ENCODE data around the gene C1orf94.

C1orf94 gene, protein sequence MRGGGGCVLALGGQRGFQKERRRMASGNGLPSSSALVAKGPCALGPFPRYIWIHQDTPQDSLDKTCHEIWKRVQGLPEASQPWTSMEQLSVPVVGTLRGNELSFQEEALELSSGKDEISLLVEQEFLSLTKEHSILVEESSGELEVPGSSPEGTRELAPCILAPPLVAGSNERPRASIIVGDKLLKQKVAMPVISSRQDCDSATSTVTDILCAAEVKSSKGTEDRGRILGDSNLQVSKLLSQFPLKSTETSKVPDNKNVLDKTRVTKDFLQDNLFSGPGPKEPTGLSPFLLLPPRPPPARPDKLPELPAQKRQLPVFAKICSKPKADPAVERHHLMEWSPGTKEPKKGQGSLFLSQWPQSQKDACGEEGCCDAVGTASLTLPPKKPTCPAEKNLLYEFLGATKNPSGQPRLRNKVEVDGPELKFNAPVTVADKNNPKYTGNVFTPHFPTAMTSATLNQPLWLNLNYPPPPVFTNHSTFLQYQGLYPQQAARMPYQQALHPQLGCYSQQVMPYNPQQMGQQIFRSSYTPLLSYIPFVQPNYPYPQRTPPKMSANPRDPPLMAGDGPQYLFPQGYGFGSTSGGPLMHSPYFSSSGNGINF

GRCh38 chr1:34176830-34177603 lies at the start of gene C1orf94:
C1orf94 (plus strand) TSS chr1:34176907; CDS start chr1:34177790, 883 bp downstream.
- DNase-seq, result no peak

DNA sequence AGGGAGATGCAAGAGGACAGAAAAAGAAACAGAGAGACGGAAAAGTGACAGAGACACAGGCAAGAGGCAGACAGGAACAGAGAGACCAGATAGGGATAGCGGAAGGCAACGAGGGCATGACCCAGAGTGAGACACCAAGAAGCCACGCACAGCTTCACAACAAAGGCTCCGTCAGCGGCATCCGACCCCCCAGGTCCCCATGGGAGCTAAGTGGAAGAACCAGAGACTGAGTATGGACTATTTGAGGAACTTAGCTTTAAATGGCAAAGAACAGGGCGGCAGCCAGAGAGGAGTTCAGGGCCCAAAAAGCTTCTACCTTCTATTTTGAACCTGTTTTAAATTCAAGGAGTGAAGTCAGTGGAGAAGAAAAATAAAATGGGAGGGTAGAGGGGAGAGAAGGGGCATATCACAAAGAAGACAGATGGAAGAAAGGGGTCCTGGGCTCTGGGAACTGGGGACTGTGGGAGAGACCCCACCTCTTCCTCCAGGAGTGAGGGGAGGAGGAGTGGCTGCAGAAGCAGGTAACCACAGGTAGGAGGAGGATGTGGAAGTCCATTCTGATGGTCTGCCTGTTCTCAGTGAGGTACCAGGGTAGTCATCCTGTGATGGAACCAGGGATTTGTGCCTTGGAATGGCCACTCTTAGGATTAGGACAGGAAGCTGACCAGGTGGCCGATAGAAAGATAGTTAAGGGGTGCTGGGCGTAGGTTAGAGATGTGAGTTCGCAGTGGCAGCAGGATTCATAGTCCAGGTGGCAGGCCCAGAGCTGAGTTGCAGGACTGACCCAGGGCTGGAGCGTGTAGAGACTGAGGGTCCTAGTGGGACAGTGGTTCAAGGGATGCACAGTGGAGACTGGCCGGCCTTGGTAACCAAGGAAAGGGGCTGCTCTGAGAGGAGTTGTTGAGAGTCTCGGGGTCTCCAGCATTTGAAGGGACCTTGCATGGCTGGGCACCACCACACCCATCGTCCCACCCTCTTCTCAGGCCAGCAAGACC lies 49.4 kb upstream of the C1orf94 start:
- DNase-seq, result no peak

DNA sequence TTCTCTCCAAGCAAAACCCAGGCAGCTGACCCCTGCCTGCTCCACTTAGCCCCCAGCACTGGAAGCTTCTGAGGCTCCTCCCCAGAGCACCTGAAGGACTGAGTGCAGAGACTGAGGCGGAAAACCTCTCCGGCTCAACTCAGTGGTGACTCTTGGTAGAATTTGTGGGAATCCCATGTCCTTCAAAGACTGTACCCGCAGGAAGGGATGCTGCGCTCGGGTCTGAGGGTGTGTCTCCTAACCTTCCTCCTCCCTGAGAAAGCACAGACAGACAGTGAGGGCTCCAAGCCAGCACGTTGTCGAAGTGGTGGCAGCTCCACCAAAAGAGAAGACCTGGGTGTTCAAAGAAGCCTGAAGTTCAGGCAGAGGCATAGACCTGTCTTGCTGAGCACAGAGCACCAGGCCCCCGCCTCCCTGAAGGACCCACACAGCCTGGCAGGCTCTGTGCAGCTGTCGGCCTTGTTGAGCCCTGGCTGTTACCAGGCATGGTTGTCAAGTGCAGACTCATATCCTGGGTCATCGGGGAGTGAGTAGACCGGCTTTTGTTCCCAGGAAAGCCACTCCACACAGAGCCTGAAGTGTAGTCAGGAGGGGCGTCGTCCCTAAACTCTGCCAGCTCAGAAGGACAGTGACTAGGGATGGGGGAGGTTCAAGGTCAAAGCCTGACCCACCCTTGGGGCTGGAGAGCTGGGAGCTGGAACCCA lies 48.4 kb upstream of the C1orf94 start:
- DNase-seq, result no peak

- no peak for DNase-seq
Measured at GRCh38 chr1:34129630-34130029, 47.1 kb upstream of the C1orf94 start.

- no peak for DNase-seq
Measured at GRCh38 chr1:34130306-34130705, 46.4 kb upstream of the C1orf94 start.

- no peak for DNase-seq
Measured at GRCh38 chr1:34131396-34132160, 45.1 kb upstream of the C1orf94 start.

- no peak for DNase-seq
Measured at GRCh38 chr1:34132161-34132420, 44.6 kb upstream of the C1orf94 start.

DNA sequence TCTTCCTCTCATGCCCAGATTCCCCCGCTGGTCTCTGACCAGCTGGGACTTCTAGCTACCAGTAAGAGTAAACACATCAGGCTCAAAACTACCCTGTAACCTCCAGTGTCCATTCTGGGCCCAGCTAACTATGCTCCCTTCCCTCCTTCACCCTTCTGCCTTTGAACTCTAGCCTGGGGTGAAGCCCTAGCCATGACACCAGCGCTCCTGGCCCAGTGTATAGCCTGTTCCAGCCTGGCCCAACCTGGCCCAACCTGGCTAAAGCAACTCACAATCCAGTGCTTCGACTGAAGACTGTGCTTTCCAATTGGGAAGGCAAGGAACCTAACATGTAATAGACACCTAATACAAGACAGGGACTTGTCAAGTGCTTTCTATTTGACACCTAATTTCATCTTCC lies 39.3 kb upstream of the C1orf94 start:
- DNase-seq, result no peak

GRCh38 chr1:34140011-34140676 lies 36.6 kb upstream of the C1orf94 start:
- no peak for DNase-seq

- DNase-seq, result no peak
Measured at GRCh38 chr1:34143975-34144374, 32.7 kb upstream of the C1orf94 start.

DNA sequence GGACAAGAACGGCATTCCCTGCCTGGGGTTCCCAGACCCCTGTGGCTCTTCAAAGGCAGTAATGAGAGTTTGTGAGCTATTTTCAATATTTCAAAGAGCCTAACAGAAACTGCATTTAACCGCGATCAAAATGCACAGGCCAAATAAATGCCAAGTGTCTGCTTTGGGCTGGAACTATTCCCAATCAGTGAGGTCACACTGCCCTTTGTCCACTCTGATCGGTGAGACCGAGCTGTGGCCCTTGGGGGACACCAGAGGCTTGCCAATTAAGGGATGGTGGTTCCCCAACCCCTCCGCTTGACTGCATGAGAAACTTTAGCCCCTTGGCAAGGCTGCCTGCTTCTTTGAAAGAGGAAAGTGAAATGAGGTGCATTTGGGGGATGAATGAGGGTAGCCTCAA lies 31.9 kb upstream of the C1orf94 start:
- DNase-seq, result no peak

GRCh38 chr1:34147301-34147700 lies 29.4 kb upstream of the C1orf94 start:
- DNase-seq, result peak in 1 of 2 experiments; percentile 23

DNA sequence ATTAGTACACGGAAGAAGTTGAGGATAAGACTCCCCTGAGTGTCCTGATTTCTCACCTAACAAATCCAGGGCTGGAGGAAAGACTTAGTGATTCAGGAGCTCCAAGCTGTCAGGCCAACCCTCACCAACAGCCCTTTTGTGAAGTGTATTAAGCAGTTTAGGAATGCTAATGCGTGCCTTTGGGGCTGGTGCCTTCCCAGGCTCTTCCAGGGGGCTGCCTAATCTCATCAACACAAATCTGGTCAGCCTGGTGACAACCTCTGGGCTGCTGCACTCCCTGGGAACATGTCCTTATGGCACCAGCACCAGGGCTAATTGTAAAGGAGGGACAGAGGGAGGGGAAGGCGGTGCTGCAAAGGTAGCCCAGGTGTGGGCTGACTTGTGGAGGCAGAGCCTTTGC lies 27.2 kb upstream of the C1orf94 start:
- DNase-seq, result no peak

DNA sequence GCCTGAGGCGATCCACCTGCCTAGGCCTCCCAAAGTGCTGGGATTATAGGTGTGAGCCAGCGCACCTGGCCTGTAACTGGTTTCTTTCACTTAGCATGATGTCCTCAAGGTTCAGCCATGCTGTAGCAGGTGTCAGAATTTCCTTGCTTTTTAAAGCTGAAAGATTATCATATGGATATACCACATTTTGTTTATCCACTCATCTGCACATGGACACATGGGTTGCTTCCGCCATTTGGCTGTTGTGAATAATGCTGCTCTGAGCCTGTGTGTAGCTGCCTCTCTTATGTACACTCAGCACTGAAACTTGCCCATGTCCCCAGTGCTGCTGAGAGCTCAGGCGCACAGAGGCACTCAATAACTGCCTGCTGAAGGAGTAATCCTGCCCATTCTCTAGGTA lies 23.5 kb upstream of the C1orf94 start:
- DNase-seq, result no peak

DNA sequence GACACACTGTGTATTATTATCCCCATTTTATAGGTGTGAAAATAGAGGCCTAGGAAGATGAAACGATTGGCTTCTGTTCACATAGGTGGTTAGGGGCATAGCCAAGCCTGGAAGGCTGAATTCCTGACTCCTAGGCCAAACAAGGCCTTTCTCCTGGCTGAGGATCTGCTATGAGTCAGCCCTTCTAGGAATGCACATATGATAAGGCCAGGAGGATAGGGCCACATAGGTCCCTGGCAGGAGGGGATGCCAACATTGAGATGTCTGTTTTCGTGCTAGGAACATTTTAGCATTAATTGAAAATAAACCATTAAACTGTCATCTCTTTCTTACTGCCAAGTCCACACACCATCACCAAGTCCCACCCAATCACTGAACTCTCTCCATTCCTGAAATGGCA lies 20.8 kb upstream of the C1orf94 start:
- DNase-seq, result no peak

DNA sequence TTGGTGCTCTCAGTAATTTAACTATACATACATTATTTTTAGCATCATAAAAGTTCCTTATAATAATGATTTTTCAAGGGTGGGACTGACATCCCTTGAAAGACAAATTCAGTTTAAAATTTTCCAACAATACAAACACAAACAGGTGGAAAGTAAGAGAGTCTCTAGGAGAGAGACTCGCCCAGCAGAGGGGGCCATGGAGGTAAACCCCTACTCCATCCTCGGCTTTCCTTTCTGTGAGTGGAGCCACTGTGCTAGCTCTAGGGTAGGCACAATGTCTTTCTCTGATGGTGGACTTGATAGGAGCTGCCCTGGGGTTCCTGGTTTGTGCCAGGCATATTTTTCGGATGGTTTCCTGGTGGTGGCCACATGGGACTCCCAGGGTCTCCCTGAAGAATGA lies 20.0 kb upstream of the C1orf94 start:
- DNase-seq, result no peak

DNA sequence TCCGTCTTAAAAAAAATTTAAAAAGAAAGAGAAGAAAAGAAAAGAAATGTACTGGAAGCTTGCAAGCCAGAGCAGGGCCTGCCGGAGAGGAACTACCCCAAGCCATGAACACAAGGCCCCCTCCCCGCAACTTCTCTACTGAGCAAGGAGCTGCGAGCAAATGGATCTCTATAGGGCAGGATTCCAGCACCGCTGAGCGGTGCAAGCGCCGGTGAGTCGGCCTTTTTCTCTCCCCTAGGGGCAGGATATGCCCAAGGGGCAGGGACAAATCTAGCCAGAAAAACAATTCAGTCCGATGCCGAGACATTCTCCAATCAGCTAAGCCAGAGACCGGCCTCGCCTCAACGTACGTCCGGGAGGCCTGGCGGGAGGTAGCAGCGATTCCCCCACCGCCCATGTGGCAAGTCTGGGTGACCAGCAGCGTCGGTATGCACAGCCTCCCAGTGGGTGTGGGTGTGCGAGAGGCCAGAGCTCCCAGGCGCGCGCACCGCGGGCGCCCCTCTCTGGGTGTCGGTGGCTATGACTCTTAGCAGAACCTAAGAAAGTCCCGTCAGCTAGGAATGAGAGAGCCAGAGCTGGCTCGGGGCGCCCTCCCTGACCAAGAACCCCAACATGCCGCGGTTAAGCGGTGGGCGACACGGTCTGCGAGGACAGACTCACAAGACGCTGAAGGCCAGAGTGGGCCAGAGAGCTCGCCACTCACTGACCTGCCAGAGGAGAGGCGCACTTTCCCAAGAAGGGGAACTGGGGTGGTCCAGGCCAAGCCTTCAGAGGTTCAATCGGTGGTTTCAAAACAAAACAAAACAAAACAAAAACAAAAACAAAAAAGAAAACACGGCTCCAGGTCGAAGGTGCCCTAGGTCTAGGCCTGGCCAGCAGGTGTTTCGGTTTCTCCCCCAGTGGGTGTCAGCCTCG lies 13.6 kb upstream of the C1orf94 start:
- peak; percentile 65 to 83 for DNase-seq

DNA sequence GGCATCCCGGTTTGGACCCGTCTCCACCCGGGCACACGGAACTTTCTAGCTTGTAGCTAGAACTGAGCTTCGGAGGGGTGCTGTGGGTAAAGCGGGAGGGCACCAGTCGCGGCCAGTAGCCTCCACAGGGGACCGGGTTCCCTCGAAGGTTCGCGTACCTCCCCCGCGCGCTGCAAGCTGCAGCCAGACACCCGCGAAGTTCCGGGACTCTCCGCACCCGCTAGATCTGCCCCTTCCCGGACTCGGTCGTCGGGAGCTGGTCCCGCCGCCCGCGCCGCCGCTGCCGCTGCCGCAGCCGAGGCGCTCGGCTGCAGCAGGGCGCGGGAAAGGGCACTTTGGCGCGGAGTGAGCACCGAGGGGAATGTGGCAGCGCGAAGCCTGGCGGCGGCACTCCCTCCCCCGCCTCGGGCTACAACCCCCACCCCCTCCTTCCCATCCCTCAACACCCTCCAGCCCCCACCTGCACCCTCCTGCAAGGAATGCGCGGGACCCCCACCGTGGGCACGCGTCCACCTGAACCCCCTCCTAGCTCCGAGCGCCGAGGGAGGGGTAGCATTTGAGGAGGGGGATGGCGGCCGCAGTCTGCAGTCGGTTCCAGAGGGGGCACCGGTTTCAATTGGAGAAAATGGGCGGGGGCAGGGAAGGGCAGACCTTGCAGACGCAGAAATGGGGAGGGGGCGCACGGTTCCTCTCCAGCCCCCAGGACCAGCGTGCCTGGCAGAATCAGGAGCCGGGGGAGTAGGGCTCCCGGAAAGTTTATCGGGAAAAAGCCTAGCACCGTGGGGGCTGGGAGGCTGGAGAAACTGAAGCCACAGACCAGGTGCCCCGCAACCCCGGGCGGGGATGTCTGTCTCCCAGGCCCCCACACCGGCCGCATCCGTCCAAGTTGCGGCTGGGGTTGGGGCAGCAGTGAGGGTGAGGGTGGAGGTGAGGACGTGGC lies 12.6 kb upstream of the C1orf94 start:
- DNase-seq, result peak in 1 of 2 experiments; percentile 8
